NCI-H446 treated with DMSO at 0.1 percent for 48 hours (cell line): Measurements from ENCODE around the gene CCDC149.

Experiments used
- DNase-seq: peaks from one replicate; lab custom pipeline; 2025; lab: John Stamatoyannopoulos, UW

CCDC149 gene

DNA sequence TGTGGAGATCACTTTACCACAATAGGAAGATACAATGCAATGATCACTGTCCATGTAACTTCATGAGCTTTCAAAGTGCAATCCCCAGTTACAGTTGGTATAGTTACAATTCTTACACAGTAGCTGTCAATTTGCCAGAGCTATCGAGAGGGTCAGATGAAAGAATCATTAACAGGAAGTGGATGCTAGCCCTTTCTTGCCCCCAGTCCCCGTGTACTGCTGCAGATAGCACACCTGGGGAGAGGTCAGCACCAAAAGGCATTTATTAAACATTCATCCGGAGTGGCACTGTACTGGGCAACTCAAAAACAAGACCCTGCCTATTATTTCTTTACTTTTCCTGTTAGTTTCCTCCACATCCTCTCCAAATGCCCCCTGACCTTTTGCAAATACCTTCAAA, 69.7 kb downstream of the CCDC149 start:
- no peak for DNase-seq

DNA sequence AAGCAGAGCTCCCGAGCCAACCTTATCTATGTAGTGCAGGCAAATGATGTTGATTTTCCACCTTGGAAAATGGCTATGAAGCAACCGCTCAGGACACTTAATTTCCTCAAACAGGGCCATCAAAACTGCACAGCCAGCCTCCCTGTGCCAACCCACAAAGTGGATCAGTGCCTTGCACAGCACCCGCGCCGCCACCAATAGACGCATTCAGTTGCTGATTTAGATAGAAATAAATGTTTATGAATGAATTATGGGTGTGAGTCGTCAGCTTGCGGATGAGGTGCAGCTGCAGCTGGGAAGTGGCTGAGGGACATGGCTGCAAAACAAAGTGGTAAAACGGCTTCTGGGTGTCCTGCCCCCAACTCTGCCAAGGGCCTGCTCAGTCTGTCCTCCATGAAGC, 70.5 kb downstream of the CCDC149 start:
- DNase-seq, result no peak

DNA sequence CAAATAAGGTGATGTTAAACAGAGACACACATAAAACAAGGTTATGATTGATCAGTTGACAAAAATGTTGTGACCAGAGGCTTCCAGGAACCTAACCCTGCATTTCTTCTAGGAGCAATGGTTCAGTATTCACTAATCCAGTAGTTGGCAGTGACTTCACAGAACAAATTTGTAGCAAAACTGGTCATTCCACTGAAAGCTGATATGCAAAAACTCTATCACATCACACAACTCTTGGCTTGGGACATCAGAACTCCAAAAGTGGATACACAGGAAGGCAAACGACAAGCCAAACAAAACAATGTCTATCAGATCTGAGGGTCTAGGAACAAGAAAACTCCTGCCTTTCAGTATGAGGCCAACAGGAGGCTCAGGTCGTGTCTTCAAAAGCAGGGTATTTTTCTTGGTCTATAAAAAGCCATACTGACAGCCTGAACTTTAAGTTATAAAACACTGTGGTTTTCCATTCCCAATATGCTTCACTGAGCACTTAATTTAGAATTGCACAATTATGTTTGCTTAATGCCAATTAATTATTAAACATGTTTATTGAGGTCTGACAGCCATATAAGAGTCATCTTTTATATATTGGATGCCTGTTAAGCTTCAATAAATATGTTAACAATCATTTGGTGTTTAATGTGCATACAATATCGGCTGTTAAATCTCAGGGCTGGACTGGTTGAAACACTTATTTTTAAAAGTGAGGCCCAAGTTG, 71.9 kb downstream of the CCDC149 start:
- no peak for DNase-seq

DNA sequence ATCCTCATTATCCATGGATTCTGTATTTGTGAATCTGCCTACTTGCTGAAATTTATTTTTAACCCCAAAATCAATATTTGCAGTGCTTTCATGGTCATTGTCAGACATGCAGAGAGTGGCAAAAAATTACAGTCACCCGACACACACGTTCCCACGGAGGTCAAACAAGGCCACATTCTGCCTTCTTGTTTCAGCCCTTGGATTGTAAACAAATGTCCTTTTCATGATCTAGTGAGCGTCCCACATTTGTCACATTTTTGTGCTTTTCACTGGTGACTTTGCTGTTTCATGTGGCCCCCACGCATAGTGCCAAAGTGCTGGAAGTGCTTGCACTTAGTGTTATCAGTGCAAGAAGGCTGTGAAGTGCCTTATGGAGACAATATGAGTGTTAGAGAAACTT, 72.5 kb downstream of the CCDC149 start:
- DNase-seq, result no peak

DNA sequence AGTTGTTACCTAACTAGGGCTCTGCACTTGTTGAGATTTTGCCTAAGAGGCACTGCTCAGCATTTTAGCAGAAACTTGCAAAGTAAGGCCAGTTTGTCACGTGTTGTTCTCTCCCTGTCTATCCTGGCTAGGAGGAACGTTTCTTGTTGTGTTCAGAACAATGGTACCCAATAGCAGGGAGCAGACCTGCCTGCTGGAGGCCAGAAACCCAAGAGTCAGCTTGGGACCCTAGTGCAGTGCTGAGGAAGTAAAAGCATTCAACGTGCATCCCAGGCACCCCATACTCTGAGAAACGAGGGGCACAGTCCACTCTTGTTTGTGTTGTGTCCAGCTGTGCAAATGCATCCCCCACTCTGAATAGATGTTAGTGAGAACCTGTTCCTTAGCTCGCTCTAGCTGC, 75.1 kb downstream of the CCDC149 start:
- DNase-seq, result no peak

DNA sequence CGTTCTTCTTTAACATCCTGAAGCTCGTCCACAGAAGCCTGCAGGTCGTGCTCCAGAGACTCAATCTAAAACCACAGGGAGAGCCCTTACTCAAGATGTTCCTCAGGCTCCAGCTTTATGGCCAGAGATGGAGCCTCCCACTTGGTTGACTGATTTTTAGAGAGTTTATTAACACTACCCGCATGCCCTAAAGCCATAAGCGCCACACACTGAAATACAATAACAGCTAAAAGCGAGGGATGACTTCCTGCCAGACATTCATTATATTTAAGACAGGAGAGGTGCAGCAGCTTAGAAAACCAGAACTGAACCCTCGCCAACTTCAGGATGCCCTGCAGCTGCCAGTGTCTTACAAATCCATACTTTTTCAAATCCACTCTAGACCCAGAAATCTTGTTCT, 75.5 kb downstream of the CCDC149 start:
- no peak for DNase-seq

DNA sequence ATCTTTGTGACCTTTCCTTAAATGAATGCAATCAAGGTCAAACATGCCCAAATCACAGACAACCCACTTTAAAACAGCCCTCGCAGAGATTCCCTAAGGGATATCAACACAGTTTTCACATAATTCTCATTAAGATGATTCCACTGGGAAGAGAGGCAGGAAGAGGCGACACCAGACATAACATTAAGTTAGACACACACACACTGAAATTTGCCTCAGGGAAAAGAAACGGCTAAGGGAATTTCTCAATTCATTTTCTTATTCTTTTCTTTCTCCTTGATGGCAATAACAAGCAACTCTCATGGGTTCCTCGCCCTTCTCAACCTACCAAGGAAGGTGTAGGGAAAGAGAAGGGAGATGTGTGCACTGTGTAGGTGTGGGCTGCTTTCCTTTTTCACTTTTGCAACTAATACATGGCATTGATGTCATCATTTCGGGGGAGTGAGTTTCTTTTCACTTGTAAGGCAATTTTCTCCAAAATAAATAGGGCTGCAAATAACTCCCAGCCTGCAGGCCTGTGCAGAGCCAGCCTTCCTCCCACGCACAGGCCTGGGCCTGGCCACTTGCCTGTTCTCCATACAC, 76.1 kb downstream of the CCDC149 start:
- DNase-seq, result no peak

DNA sequence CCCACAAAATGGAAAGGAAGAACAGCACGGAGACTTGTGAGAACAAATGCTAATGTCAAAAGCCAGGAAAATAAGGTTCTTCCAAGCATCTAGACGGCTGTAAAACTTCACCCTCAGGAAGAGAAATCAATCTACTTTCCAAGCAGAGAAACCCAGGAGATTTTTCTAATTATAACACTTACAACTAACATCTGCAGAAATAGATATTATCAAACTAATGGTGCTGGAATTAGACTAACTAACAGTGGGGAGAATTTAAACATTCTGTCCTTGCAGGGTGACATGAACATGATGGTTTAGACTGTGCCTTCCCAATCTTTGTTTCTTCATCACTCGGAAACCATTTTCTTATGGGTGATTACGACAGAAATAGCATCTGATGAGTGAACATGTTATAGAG, 77.1 kb downstream of the CCDC149 start:
- DNase-seq, result no peak

DNA sequence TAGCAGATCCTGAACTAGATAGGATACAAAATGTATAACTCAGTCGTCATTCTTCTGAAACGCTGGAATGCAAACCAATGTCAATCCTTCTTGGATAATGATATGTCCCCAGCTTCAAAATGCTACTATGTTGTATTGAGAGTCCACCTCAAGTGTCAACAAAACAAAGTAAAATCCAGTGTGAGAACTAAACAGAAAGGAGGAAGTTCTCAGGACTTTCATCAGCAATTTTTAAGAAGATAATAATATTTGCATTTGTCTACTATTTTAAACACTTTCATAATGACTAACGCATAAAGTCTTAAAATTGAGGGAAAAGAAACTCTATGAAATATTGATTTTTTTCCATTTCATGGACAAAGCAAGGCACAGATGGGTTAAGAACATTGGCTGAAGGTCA, 81.2 kb downstream of the CCDC149 start:
- no peak for DNase-seq

DNA sequence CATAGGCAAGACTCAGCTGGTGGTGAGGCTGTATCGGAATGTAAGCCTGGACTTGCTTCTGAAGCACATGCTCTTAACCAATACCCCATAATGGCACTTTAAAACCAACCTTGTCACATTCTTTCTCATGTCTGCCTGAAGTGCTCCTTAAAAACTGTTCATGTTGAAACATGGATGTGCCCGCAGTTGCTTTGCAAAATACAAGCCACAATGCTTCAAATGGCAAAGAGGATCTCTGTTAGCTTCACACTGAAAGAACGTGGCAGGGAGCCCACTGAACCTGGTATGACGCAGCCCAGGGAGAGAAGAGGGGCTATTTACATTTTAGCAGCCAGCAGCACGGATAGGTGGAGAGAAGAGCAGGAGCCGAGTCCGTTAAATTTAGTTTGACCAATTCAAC, 88.1 kb downstream of the CCDC149 start:
- DNase-seq, result no peak

DNA sequence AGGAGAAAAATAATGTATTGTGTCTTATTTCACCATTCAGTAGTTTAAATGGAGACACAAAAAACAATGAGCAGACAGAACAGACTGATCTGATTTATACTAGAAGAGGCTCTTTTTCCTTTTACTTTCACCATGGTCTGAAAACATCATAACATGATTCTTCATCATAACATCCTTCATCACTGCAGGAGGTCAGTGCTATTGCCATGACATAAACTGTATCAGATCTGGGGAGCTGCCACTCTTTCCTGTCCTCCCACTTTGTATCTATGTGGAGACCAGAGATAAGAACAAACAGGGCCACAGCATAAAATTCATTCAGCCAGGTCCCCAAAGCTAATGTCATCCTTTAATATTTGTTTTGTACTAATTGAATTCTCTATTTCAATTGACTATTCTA, 92.3 kb downstream of the CCDC149 start:
- no peak for DNase-seq

DNA sequence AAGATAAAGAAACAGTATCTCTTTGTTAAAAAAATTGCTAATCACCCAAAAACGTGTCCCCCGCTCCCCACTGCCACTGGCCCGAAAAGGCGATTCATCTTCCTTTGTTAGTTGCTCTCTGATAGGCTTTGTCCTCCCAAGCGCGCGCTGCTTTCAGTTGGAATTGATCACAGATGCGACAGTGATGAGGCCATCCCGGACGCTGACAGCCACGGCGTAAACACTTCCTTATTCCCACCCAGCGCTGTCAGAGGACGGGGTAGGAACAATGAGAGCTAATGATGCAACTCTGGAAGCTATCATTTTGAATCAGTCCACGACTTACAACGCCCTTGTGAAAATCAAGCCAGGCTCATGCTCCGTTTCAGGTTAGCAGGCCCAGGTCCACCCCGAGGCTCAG, 96.0 kb downstream of the CCDC149 start:
- DNase-seq, result no peak

DNA sequence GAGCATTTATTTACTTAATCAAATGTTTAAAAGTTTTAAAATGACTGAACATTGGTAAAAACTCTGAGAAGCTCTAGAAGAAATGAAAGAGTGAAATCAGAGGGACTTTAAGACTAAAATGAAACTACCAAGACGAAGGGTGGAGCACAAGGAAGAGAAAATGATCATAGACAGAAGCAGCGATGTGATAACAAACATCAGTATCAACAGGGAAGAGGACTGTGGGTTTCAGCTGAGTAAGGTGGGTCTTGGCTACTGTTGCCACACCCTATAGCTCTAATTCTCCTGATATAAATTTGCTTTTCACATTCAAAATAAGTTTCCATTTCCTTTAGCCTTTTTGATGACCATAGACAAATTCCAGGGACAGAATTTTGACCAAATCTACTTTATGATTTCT, 99.1 kb downstream of the CCDC149 start:
- no peak for DNase-seq

DNA sequence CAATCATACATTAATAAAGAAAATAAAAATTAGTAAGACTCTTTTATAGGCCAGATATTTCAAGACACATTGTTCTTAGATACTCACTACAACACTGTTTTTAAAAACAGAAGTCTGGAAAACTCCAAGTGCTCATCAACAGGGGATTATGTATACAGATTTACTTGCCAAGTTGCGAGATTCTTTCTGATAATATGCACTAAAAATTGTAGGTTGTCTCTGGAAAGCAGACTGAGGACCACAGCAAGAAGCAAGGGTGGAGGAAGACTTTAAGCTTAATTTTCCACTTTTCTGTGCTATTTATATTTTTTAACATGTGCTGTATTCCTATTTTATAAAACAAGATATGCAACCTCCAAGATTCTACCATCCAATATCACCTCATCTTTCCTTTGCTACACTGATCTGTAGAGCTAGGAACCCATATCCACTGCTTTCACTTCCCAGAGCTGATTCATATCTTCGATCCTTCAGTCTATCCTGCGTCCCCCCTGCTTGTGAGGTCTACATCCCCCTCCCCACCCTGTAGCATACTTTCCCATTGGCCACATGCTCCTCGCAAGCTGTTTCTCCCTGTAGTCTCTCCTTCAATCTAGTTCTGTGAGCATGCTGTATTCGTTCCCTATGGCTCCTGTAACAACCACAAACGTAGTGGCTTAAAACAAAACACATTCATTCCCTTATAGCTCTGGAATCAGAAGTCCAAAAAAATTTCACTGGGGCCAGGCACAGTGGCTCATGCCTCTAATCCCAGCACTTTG, 101.8 kb downstream of the CCDC149 start:
- DNase-seq, result no peak

DNA sequence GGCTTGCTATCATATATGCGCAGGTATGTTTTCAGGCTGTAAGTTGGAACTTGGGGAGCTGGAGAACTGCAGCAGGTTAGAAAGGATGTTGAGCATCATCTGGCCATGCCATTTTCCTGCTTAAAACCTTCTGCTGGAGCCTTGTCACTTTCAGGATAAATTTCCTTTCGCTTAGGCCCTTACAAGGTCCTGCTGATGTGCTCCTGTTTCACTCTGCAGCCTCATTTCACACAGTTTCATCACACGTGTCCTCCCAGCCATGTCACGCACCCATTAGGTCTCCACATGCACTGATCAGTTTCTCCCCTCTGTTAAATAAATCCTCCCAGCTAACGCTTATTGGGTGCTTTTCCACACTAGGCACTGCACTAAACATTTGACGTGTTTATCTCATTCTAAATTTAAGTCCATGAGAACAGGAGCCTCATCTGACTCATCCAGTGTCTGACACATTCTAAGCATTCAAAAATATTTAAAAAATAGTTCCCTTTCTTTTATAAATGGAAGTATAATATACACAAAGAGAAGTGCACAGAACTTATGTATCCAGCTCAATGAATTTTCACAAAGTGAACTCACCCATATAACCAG, 102.9 kb downstream of the CCDC149 start:
- no peak for DNase-seq

DNA sequence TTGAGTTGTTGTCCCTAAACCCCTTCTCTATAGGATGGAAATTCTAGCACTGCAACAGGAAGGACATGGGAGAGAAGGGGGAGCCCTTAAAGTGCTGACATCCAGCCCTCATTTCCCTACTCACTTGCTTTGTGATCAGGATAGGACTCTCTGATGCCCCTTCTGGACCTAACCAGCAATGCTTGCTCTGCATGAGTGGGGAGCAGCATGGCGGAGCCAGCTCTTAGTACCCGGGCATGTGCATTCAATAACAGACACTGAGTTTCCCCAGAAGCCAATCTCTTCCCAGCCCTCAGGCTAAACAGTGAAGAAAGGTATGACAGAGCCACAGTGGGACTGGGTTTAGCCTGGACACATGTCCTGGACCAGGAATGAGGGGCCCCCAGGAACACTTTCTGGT, 103.5 kb downstream of the CCDC149 start:
- no peak for DNase-seq

DNA sequence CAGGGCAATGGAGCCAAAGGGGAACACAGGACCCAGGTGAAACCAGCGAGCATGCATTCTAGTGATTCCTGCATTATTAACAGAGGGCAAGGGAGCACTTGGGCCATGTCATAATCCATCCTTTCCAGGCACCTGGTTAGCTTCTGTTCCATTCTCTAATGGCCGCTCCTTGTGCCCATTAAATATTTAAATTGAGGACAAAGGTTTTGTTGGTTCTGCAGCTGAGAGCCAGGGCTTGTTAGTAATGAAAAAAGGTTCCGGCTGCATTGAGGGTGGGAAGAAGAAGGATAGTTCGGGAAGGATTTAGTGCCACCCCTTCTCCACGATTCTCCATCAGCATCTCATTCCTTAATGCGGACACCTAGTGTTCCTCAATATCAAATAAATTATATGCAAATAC, 103.9 kb downstream of the CCDC149 start:
- DNase-seq, result no peak

DNA sequence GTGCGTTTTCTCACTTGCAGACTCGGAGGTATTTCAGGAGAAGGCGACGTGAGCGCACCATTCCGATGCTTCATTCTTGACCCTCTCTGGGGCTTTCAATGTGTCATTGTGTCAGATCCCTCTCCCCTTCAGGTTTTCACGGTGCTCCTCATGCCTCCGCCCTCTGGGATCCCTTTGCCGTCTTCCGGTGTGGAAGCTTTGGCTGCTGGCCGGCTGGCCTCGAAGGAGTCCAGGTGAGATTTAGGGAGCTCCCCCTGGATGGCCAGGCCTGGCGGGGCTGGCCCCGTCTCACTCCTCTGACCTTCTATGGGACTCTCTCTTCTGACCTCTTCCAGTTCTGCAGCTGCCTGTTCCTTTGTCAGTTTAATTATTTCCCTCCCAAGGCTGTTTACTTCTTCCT, 104.6 kb downstream of the CCDC149 start:
- DNase-seq, result no peak

DNA sequence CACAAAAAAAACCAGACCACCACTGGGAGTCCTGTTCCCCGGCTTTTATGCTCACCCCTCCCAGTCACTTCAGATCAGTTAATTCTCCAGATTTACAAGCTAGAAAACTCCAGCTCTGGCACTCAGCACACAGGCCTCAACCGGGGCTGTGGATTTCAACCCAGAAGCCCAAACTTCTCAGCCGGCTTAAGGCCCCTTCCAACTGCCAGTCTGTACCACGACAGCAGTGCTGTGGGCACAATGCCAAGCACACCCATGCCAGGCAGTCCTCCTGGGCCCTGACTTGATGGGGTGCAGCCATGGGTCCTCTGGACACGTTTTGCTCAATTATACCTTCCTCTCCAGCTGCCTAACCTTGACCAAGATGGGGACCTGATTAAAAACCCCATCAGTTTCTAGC, 105.2 kb downstream of the CCDC149 start:
- DNase-seq, result no peak

DNA sequence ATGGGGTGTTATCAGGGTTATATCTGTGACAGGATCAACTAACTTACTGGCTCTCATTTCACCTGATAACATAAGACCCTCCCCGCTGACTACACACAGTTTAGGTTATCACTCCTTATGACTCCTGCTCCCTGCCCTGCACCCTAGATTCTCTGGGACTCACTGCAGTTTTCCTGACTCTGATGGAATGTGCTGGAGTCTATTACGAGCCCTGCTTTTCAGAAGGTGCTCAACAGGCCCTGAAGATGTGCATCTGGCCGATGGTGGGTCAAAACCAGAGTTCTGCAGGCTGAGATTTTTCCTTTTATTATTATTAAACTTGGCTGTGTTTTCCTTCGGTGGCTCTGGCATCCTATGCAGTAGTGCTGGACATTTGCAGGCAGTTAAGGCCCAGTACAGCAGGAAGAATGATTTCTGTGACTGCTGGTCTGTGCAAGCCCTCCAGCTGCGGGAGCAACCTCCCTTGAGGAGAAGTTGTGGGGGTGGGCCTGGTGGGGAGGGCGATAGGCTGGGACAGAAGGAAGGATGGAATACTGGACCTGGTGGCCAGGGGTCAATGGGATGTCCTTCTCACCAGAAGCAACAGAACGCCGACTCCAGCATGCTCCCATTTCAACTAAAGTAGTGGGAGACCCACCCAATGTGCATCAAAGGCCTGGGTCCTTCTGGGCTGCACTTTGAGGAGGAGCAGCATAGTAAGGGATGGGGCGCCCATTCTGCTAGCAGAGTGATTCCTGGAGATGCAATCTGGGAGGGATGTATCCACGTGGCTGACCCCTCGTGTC, 106.4 kb downstream of the CCDC149 start:
- no peak for DNase-seq

DNA sequence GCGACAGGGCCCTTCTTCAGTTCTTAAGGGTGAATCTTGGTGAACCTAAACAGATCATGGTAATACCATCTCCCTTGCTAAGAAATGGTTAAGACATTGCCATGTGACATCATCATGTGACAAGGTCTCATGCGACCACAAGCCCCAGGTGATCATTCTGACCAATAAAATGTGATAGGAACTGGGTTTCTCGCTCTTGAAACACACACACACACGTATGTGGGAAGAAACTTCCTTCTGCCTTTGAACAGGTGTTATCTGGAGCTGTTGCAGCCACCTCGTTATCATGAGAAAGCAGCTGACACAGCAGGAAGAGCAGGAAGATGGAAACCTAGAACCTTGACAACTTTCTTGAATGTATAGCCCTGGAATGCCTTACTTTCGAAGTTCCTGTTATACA, 107.3 kb downstream of the CCDC149 start:
- DNase-seq, result no peak

DNA sequence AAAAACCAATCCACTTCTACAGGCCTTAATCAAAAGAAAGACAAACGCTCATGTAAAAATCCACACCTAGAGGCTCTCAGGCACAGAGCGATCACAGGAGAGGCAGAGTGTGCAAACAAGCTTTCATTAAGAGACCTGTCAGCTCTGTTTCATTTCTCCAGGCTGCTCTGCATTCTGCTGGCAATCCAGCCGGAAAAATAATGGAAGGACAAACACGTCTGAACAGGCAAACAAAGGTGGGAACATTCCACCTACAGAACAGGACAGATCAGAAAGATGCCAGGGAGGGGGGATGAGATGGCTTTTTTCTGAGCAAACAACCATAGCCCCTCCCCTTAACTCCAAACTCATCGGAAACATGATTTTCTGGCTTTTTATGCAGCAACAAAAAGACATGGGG, 107.8 kb downstream of the CCDC149 start:
- DNase-seq, result no peak
